HG03571 (cell line): ENCODE data around the gene TEX19.

Experiments
- ATAC-seq: cut with Tn5 transposase; IDR thresholded peaks from one replicate; pipeline ENCODE4 v1.9.1; 2021; ENCODE audit not compliant: unreplicated experiment

TEX19 gene

DNA sequence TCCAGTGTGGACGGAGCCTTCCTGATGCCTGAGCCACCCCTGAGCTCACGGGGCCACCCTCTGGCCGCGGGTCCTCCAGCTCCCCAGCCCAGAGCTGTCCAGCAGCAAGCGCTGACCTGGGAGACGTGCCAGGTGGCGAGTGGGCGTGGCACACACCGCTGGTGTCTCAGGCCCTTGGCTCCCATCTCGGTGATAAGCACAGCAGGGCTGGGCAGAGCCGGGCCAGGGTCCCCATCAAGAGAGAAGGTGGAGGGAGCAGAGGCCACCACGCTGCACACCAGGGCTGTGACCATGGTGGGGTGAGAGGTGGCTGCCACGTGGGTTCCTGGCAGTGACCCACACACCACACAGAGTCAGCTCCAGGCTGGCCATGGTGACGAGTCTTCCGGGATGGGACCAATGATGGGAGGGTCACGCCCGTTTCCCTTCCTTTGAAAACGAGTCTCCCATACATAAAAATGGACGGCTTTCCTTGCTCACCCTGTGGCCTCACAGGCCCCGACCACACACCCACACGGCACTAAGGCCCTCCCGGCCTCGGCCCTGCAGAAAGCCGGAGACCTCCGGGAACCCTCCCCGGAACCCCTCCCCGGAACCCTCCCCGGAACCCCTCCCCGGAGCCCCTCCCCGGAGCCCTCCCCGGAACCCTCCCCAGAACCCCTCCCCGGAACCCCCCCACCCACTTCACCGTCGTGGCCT lies 29.3 kb downstream of the TEX19 start:
- no peak for ATAC-seq

DNA sequence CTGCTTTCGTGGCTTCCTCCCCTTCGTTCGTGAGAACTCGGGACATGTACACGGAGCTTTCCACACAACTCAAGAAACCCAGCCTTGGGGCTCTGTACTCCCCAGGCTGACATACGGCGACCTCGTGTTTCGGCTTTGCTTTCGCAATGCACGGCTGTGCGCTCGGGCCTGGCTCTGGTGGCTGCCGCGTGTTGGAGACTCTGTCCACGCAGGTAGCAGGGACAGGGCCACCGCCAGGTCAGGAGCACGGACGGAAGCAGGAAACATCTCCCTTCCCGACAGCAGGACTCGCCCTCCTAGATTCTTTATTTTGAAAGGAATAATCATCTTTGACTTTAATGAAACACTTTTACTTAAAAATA lies 29.9 kb downstream of the TEX19 start:
- ATAC-seq = no peak

GRCh38 chr17:82389379-82389778 lies 30.3 kb downstream of the TEX19 start:
- ATAC-seq = no peak

GRCh38 chr17:82390015-82390859 lies 31.2 kb downstream of the TEX19 start:
- no peak for ATAC-seq

GRCh38 chr17:82390860-82391435 lies 31.9 kb downstream of the TEX19 start:
- ATAC-seq = no peak

DNA sequence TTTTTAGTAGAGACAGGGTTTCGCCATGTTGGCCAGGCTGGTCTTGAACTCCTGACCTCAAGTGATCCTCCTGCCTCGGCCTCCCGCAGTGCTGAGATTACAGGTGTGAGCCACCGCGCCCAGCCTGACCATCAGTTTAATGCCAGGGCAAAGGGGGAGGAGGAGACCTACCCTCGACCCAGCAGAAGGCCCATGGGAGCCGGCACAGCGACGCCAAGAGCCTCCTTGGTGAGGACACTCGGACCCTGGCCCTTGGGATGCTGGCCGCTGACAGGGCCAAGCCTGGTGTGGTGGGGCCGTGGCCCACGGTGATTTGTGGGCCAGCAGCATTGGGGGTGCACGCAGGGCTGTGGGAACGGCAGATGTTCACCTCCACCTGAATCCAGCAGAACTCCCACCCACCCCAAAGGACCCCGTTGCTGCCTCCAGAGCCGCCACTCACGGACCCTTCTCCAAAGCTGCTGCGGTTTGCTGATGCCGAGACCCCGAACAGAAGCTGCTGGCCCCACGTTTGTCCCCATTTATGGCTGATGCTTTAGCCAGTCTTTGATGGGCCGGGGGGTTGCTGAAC lies 32.5 kb downstream of the TEX19 start:
- ATAC-seq = no peak

DNA sequence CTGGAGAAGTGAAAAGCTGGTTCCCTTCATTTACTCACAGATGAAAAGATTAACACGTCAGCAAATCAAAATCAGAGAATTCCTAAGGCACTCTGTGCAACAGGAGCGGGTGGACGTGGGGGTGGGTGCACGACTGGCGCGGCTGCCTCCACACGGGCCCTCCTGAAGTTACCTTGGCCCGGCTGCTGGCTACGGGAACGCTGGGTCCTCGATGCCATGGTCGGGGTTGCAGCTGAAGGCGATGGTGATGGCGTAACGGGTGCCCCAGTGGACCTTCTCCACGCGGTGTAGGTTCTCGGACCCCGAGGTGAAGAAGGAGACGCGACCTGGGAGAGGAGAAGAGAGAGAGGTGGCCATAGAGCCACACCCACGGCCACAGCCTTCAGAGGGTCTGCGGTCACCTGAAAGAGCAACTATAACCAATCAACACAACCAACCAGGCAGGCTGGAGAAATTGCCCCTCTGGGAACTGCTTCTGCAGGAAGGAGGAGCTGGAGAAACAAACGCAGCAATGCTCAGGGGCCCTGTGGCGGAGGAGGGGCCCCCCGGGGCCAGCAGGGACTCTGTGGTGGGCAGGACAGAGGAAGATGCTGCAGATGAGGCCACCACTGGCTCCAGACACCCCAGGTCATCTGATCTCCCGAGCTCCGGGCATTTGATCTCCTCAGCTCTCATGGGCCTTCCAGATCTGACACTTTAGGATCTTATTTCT lies 33.3 kb downstream of the TEX19 start:
- no peak for ATAC-seq

DNA sequence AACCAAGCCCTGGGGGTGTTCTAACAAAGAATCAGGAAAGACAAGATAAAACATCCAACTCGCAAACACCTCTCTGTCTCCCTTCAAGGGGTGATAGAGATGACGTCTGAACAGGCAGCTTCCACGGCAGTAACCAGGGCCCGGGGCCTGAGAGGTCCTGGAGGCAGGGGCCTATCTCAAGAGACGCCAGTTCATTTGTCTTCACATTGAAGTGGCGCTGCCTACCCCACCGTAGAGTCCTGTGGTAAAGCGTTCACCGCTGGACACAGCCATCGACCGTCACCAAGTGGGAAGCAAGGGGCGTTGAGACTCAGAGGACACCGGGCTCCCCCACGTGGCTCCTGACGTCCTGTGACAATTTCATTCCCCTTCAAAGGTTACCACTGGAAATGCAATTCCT lies 33.9 kb downstream of the TEX19 start:
- no peak for ATAC-seq

DNA sequence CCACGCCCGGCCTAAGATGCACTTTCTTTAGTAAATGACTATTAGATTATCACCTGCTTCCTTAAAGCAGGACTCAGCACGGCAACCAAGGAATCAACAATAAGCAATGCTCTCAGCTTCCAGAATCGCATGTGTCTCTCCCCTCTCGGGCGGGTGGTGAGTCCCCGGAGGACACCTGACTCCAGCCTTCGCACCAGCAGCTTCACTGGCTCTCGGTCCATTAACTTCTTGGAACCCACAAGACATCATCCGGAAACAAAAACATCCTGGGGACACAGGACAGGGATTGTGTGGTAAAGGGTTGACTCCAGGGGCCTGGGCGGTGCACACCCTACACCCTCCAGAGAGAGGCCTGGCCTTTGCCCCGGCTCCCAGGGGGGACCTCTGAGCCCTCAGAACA lies 35.2 kb downstream of the TEX19 start:
- ATAC-seq = no peak

DNA sequence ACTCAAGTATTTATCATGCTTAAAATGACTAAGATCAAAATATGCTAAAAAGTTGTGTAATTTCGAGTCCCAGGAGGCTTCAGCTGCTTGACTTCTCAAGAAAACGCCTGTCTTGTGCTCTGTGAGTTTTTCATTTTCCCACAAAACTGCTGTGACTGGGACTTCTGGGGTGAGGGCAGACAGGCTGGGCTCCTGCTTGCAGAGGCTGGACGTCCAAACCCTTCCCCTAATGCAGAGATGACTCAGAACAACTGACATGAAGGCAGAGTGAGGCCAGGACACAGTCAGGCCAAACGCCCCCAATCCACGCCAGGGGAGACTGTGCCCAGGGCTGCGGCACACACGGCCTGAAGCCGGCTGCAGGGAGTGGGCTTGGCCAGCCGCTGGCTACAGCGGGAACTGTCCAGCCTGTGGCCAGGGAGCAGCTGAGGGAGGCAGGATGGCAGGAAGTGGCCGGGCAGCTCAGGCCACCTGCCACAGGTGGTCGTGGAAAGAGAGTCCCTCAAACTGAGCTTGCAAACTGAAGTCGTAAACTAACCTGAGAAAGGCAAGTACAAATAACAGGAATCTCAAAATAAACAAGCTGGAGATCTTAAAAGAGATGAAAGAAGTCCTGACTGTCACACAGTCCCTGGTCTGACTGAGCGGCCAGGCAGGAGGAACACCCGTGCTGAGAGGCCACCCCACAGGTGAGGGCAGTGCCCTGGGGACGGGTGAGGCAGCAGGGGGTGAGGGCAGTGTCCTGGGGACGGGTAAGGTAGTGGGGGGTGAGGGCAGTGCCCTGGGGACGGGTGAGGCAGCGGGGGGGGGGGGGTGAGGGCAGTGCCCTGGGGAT lies 37.8 kb downstream of the TEX19 start:
- ATAC-seq = no peak

DNA sequence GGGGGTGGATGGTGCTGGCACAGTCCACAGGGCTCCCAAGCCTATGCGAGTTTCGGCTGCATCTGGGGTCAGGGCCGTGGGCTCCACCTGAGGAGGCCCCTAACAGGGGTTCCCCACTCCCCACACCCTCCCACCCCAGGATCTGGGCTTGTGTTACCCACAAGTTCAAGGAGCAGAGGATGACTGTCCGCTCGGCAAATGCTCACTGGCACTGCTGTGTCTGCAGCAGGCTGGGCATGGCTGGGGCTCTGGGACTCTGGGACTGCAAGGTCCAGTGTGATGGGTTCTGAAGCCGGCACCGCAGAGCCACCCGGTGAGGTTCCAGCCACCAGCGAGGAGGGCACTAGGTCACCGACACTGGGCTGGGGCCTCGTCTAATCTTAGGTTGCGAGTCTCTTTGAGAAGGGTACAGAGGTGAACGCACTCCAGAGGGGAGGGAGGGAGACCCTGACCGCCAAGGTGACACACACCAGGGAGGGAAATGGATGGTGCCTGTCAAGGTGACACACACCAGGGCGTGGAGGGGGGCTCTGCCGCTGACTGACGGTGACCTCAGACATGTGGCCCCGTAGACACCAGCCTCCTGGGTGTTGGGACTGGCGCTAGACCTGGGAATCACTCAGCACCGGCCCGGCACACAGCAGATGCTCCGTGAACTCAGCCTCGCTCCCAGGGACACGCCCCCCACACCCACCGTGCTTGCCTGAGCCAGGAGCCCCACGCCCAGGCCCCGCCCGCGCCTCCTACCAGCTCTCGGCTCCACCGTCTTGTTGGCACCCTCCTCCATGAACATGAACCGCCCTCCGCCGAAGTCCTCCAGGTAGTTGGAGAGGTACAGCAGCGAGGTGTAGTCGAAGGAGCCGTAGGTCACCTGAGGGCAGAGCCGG lies 38.6 kb downstream of the TEX19 start:
- no peak for ATAC-seq

DNA sequence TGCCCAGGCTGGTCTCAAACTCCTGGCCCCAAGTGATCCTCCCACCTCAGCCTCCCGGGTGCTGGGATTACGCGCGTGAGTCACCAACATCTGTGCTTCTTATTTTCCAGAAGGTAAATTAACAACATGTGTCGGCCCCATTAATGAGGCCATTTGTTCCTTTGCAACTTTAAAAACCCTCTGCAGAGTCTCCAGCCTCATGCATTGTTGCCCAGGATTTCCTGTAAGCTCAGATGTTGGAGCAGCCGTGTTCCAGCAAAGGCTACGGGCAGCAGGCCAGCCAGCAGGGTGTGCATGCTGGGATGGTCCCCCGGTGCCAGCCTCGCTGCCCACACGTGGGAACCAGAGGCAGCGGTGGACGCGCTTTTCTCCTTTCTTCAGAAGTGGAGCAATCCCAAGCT lies 40.0 kb downstream of the TEX19 start:
- no peak for ATAC-seq

- ATAC-seq = no peak
These were observed 40.6 kb downstream of the TEX19 start for GRCh38 chr17:82399601-82400101.

GRCh38 chr17:82400206-82400605 lies 41.2 kb downstream of the TEX19 start:
- no peak for ATAC-seq

DNA sequence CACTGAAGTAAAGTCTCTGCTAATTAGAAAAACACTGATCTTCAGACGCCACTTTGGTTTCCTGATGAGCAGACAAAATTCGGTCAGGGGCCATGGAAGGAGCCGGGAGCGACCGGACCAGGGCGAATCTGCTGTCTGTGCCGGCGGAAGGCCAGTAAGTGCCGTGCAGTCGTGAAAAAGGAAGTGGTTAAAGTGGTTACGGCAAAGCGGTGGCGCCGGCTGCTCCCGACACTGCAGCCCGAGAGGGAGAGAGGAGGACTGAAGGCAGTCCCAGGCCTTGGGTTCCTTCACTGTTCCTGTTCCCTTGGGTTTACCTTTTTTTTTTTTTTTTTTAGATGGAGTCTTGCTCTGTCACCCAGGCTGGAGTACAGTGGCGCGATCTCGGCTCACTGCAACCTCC lies 41.8 kb downstream of the TEX19 start:
- peak; percentile 39 for ATAC-seq

DNA sequence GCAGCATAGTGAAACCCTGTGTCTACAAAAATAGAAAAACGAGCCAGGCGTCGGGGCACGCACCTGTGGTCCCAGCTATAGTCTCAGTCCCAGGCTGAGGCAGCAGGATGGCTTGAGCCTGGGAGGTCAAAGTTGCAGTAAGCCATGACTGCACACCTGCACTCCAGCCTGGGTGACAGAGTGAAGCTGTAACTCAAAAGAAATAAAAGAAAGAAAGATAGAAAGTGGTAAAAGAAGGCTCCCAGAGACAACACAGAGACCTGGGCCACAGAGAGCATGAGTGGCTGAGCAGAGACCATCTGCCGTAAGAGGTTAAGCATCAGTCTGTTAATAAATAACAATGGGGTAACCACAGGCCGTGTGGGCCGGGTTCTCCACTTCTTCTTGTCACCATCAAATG lies 43.8 kb downstream of the TEX19 start:
- peak; percentile 66 for ATAC-seq

DNA sequence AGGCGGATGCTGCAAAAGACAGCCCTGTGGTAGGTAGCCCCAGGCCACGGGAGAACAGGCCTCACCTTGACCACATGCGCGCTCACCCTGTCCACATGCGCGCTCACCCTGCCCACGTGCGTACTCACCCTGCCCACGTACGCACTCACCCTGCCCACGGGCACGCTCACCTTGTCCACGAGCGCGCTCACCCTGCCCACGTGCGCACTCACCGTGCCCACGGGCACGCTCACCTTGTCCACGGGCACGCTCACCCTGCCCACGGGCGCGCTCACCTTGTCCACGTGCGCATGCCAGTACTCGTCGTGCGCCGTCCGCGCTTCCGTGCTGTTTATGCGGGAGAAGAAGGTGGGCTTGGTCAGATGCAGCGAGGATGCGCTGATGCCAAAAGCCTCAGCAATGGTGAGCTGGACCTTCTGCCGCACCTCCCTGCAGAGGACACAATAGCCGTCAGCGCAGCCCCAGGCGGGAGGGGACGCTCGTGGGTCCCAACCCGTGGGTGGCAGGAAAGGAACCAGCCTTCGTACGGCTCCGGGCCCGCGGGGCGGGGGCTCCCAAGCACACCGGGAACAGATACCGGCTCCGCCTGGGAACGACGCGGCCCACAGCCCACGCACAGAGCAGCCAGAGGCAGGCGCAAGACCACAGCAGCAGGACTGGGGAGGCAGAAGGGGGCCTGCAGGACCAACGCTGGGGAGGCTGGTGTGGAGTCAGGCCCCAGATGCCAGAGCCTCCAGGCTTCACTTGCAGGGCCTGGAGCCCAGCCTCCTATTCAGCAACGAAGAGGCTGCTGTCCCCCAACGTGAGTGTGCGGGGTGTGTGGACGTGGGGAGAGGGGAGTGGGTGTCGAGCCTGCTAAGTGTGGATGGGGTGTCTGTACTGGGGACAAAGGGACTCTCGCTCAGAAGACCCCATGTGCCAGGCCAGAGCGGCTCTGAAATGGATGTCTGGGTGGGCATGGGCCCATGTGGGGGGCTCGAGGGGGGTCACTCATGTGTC lies 44.9 kb downstream of the TEX19 start:
- ATAC-seq = no peak

- no peak for ATAC-seq
These were observed 46.0 kb downstream of the TEX19 start for GRCh38 chr17:82405051-82405450.
